Stimulated activated CD4-positive, alpha-beta T cell treated with anti-CD3 and anti-CD28 coated beads, Interleukin-15, amount 100 ng/mL, for 1 hour (primary cell): ENCODE results near the gene OR8J1.
"Not testable (repeated sequence)": the region's sequence is repeated elsewhere in the genome, so short reads cannot be mapped to it uniquely, and the experiment has no call there.

Experiments used
- DNase-seq, 2 donors: peaks; one replicate each; pipeline ENCODE4 v3.0.0-alpha.2; 2020; ENCODE audit warnings: low read depth in 1 of 2, low spot score in 1 of 2

Gene OR8J1

GRCh38 chr11:56353991-56354390 lies at the start of gene OR8J1:
Gene OR8J1, plus strand, starts transcription at chr11:56354291. Its CDS starts 5,956 bp downstream, at chr11:56360247.
- no peak for DNase-seq

GRCh38 chr11:56307836-56308235 lies 46.3 kb upstream of the OR8J1 start:
- DNase-seq: no peak

DNA sequence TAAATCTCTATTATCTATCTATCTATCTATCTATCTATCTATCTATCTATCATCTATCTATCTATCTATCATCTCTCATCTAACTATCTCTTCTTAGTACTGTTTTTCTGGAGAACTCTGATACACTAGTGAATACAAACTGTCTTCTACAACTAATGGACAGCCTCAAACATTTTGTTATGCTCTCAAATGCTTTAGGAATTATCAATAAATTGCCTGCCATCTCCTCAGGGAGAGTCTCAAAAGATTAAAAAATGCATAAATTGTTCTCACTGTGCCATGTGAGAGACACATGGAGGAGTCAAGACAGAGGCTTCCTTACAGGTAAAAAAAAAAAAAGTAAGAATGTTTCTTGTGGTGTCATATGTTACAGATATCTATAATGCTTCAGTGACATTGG lies 39.2 kb upstream of the OR8J1 start, which contains the start of gene OR8K3:
OR8K3 (plus strand) TSS at position 301 of the 400 bp plus-strand sequence. CDS start 3,163 bp downstream, outside the sequence.
- no peak for DNase-seq

GRCh38 chr11:56331861-56332491 lies 22.1 kb upstream of the OR8J1 start:
- no peak for DNase-seq

DNA sequence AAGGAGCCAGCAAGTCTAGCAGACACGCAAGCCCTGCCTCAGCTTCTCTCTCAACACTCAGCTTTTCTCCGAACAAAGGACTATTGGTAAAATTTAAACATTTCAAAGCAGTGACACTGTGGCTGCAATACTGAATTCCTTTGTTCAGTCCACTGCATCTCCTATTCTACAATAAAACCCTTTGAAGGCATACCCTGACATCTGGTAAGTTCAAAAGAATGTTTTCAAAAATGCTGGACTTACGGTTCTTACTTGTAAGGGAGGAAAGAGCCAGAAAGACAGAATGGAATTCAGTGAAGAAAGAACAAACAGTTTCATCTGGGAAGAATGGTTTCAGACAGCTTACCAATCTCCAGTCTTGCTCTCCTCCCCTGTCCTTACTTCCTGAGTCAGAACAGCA lies 20.9 kb upstream of the OR8J1 start:
- DNase-seq: no peak

DNA sequence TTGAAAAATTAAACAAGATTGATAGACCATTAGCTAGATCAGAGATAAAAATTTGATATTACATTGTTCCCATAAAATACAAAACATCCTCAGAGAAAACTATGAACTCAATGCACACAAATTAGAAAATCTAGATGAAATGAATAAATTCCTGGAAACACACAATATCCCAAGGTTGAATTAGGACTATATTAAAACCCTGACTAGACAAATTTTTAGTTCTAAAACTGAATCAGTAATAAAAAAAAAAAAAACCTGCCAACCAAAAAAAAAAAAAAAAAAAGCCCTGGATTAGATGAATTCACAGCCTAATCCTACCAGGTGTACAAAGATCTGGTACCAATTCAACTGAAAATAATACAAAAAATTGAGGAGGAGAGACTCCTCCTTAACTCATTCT lies 13.8 kb upstream of the OR8J1 start:
- no peak for DNase-seq

DNA sequence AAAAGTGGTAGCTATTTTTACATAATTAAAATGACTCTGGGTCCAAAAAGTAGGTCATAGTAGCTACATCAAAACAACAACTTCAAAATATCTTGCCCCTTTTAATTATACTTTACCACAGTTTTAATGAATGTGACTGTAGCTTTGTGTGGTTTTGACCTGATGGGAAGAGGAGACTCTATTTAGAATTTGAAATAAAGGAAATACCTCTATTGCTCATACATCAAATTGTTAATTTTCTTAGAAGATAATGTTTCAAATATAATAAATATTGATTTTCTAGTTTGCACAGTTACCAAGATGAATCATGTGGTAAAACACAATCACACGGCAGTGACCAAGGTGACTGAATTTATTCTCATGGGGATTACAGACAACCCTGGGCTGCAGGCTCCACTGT lies 8.4 kb upstream of the OR8J1 start, which contains the start of gene OR8K1:
OR8K1 (plus strand) TSS at position 301 of the 400 bp plus-strand sequence; CDS start at position 301, 0 bp downstream.
- DNase-seq: no peak

DNA sequence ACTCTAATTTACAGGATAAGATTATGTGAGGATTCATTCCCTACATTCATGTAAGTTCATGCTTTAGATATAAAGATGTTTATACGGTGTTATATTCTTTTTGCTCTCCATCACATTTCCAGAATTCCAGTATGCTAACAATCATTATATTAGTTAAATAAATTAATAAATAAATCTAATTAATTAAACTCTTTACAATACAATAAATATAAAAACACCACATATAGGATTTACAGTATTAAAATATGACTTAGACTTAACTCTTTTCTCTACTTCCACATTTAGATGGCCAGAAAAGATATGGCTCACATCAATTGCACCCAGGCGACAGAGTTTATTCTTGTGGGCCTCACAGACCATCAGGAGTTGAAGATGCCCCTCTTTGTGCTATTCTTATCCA lies 21.2 kb downstream of the OR8J1 start, which contains the start of gene OR8U1:
OR8U1 (plus strand) TSS at position 301 of the 400 bp plus-strand sequence; CDS start at position 301, 0 bp downstream.
- no peak for DNase-seq

- no peak for DNase-seq
These were observed 26.0 kb downstream of the OR8J1 start for GRCh38 chr11:56380120-56380519.

GRCh38 chr11:56394381-56394780 lies 40.3 kb downstream of the OR8J1 start:
- no peak for DNase-seq

DNA sequence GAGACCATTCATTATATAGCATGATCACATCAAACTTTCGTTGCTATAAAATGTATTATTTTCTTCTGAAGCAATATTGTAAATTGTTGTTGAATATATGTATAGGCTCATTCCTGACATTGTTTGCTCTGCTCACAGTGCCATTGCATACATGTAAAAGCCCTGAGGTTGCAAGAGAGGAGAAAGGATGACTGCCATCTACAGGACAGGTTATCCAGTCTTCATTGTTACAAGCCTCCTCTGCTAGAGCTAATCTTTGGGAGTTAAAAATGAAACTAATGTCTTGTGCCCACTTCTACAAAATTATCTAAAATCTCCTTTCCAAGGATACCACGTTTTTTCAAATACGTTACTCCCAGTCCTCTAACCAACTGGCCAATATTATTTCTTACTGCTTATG lies 42.0 kb downstream of the OR8J1 start:
- no peak for DNase-seq

- not testable (repeated sequence) for DNase-seq
These were observed 47.9 kb downstream of the OR8J1 start for GRCh38 chr11:56401858-56402461.

- no peak for DNase-seq
These were observed 50.3 kb downstream of the OR8J1 start for GRCh38 chr11:56404393-56404792.

GRCh38 chr11:56410801-56411200 lies 56.7 kb downstream of the OR8J1 start:
- DNase-seq: no peak
